ENCODE measurements around the gene SNX27. TPM values are rescaled to one million over a fixed set of nuclear protein-coding genes. Genes with fewer than 3 reads are reported as not detected.
"Not testable (repeated sequence)": the region's sequence is repeated elsewhere in the genome, so short reads cannot be mapped to it uniquely, and the experiment has no call there.

SNX27 gene
- total RNA-seq, 1 experiment from 2014 or later, result 23.7 TPM

DNA sequence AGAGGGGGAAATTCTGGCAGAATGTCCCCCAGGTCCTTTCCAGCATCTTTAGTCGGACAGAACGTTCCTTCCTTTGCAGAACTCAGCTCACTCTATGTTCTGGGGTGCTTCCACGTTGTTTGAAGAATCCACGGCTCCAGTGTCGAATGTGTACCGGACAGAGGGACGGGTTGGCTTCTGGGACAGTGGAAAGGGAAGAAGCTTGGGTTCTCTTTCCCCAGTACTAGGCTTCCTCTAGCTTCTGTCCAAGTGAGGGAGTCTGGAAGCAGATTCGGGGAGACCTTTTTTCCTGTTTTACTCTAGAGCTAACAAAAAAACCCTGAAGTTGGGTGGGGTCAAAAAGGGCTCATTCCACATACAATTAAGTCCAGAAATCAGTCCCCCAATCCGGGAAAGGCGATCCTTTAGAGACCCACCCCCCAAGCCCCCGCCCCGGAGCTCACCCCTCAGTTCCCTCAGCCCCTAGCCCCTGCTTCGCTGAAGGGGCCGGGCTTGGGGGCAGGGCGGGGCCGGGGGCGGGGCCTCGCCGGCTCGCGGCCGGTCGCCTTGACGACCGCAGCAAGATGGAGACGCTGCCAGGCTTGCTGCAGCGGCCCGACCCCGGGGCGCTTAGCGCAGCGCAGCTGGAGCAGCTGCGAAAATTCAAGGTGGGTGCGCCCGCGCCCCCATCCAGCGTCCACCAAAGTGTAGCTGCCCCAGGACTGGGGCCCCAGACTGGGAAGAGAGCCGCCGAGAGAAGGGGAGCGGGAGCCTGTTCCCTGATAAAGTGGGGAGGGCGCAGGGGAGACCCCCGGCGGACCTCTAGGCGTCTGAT is 109.3 kb downstream of the SNX27 start, which contains the start of gene RIIAD1:
Gene RIIAD1 (plus strand): TSS at position 549 of the 814 bp plus-strand sequence. CDS start 15 bp downstream, at position 564.
- no peak for DNase-seq (ENCODE audit: low spot score)

DNA sequence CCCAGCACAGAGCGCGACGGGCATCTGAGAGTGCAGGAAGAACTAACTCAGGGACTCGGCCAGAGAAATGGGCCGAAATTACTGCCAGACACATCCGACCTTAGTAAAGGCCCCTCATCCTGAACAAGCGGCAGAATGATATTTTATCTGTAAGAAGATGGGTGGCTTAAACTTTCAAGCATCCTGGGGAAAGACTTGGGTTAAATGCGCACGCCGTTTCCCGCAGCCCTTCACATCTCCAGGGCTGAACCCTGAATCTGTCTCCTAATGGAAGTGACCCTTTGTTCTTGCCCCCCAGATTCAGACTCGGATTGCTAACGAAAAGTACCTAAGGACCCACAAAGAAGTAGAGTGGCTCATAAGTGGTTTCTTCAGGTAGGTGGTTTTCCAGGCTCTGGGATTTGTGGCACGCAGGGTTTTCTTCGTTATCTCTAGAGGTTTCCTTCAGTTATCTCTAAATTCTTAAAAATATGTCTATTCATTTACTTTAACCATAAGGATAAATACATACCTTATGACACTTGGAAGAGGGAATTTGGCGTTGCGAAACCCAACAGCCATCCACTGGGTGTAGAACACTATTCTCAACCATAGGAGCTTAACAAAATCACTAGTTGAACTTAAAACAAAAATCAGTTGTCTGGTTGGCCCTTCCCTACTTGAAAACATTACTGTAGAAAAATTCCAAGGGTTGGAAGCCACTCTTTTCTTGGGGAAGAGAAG is 110.1 kb downstream of the SNX27 start:
- DNase-seq (ENCODE audit: low spot score), result no peak

DNA sequence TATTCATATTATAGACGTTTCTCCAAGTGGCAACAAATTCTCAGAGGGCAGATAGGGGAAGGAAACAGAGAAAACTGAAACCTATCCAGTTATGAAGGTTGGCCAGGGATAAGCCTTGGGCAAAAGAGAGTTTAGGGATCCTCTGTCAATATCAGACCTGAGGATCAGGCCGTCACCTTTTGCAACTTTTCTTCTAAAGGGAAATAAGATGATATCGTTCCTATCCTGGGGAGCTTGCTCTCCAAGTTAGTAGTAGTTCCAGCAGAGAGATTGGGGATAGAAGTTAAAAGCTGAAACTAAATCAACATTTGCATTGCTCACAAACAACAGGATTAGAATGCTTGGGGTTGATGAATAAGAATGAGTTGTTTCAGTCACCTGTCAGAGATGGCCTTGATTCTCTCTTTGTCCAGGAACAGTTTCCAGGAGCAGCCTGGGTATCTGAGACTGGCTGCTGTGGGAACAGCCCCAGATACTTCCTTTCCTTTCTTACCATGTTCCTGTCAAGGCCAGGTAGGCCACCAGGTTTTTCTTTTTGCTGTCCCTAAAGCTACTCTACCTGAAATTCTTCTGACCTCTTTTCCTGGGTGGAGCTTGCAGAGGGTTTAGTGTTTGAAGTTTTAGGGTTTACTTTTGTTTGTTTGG is 112.0 kb downstream of the SNX27 start:
- DNase-seq (ENCODE audit: low spot score), result no peak

DNA sequence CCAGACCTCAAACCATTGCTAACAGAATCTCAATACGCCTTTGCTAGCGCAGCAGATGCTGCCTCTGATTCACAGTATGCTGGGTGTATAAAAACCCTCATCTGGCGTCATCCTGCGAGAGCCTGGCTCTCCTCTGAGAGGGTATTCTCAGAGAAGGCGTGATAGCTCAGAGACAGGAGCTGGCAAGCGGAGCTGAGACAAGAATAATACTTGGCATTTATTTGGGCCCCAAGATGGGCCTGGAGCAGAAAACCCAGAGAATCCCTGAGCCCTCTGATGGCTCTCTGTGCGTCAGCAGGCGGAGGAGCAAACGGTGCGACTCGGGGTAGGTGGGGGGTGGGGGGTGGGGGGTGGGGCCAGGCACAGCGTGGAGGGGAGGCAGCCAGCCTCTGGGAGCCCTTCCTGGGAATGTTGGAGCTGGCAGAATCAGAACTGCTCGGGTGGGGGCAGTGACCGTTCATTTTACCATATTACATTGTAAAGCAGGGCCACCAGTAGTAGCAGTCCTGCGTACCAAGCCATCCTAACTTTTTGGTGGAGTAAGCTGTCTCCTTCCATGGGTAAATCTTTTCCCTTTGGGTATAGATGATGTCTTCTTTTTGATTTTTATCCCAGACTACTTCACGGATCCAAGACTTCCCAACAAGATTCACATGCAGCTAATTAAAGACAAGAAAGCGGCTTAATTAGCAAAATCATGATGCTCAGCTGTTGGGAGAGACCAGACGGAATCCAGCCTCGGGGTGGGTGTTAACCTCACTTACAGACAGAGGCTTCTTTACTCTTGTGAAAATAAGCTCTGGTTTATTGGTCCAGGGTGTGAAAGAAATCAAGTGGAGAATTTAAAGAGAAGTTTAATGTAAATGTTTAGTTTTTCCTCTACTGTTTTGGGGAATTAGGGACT is 116.6 kb downstream of the SNX27 start:
- no peak for DNase-seq (ENCODE audit: low spot score)

DNA sequence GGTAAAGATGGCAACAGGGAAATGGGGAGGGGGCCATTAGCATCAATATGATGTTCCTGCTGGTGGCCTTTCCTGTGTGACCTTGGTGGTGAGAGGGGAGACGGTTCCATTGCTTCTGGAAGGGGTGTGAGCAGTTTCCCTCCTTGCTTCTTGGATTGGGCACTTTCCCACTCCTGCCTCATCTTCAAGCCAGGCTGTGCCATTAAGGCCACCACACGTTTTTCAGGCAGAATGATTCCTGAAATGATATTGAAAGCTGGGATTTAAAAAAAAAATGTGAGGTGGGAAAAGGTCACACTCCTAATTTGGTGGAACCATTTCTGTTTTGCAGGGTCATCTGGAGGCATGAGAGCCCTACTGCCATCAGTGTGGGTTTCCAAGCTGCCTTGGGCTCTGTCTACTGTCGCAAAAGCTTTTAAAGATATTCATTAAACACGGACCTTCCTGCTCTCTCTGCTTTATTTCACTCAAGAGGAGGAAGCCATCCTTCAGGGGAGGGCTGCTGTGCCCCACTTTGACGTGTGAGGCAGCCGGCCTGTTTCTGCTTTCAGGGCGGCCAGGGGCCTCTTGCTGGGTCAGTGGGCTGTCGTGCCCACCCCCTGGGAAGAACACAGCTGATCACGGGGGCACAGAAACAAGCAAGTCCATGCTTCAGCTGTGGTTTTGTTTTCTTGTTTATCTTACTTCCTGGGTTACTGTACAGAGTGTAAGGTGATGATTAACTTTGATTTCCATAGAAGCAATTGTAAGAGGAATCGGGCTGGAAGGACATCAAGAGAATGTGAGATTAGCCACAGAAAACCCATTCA is 117.5 kb downstream of the SNX27 start:
- no peak for DNase-seq (ENCODE audit: low spot score)

DNA sequence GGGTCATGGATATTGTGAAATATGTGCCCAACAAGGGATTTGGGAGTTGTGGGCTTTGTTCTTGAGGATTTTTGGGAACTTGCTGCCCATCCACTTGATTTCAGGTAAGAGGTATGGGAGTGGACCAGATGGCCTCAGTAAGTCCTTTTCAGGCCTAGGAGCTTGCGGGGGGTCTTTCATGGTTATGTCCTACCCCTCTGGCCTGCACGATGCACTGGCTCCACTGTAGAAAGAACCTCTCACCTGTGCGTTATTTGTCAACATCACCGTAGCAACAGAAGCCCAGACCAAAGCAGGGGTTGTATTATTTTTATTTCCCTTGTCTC is 118.1 kb downstream of the SNX27 start:
- DNase-seq (ENCODE audit: low spot score), result no peak

DNA sequence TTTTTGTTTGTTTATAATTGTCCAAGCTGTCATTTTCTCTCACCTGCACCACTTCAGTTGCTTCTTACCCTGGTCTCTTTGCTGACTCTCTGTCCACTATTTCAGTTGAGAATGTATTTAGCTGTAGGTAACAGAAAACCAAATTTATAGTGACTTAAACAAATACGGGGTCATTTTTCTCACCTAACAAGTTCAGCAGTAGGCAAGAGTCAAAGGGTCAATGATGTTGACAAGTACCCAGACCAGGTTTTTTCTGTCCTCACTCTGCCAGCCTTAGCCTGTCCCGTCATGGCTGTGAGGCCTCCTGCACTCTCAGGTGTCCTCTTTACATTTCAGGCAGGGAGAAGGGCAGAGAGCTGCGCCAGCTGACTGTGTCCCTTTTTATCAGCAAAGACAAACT is 121.3 kb downstream of the SNX27 start:
- no peak for DNase-seq (ENCODE audit: low spot score)

DNA sequence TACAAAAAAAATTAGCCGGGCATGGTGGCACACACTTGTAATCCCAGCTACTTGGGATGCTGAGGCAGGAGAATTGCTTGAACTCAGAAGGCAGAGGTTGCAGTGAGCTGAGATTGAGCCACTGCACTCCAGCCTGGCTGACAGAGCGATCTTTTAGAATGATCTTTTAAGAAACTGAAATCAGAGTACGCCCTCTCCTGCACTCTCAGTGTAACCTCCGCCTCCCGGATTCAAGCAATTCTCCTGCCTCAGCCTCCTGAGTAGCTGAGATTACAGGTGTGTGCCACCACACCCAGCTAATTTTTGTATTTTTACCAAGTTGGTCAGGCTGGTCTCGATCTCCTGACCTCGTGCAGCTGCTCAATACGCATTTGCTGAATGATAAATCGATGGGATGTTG is 122.1 kb downstream of the SNX27 start:
- not testable (repeated sequence) for DNase-seq (ENCODE audit: low spot score)

DNA sequence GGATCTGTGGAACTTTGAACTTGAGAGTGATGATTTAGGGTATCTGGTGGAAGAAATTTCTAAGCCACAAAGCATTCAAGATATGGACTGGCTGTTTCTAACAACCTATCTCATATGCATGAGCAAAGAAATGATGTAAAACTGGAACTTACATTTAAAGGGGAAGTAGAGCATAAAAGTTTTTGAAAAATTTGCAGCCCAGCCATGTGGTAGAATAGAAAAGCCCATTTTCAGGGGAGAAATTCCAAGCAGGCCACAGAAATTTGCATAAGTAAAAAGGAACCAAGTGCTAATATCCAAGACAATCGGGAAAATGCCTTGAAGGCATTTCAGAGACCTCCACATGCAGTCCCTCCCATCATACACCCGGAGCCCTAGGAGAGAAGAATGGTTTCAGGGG is 125.2 kb downstream of the SNX27 start:
- no peak for DNase-seq (ENCODE audit: low spot score)

DNA sequence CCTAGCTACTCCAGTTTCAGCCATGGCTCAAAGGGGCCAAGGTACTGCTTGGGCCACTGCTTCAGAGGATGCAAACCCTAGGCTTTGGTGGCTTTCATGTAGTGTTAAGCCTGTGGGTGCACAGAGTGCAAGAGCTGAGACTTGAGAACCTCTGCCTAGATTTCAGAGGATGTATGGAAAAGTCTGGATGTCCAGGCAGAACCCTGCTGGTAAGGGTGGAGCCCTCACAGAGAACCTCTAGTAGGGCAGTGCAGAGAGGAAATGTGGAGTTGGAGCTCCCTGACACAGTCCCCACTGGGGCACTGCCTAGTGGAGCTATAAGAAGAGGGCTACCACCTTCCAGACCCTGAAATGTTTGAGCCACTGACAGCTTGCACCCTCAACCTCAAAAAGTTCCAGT is 125.6 kb downstream of the SNX27 start:
- no peak for DNase-seq (ENCODE audit: low spot score)

DNA sequence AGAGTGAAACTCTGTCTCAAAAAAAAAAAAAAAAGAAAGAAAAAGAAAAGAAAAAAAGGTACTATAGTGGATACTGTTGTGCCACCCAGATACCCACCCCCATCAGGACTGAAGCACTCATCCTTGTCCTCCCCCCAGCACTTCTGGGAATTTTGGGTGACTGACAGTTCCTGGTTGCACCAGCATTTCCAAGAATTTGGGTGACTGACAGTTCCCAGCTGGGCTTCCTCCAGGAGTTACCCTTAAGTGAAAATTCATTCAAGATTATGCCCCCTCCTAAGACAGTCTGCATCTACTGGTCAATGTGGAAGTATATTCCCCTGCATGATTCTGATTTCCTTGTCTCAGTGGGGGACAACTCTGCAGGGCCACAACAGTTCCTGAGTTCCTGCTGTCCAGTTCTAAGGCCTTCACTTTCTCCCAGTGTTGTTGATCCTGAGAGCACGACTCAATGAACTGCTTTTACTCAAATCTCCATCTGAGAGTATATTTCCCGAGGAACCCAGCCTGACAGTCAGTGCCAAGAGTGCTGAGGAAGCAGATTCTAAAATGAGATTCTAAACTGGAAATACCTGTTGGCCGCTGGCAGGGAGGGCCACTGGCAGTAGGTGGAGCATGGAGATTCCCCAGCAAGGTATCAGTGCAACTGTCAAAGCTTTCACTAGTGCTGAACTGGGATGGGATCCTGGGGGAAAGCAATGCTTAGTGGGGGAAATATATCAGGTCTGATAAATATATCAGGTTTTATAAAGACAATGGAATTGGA is 127.9 kb downstream of the SNX27 start:
- DNase-seq (ENCODE audit: low spot score), result no peak

DNA sequence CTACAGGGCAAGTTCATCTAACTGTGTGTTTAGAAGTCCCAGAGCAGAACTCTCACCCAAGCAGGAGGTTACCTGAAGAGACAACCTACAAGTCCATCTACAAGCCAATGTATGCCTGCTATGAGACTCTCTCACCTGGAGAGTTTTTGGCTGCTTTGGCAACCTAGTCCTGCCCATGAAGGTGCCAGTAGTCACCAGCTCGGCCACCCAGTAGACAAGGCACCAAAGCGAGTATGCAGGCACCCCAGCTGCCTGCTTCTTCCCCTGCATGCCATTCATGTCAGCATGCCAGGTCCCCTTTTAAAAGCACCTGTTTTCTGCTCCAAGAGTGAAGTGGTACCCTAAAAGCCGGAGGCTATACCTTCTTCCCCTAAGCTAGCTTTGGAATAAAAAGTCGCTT is 129.7 kb downstream of the SNX27 start:
- no peak for DNase-seq (ENCODE audit: low spot score)

Other genes with a start within 250 kb of the SNX27 start
- gene SELENBP1, start 239.3 kb upstream of the SNX27 start, total RNA-seq (2014; rRNA removed; shearing (Covaris generic)), result 0.22 and 0.41 TPM in 2 replicates
- 1,122 and 1,186 TPM in 2 replicates for gene PSMB4, start 212.5 kb upstream of the SNX27 start, total RNA-seq (2014; rRNA removed; shearing (Covaris generic))
- gene POGZ, start 152.6 kb upstream of the SNX27 start, total RNA-seq (2014; rRNA removed; shearing (Covaris generic)), result 29.1 and 30.3 TPM in 2 replicates
- gene CGN, start 100.7 kb upstream of the SNX27 start, total RNA-seq (2014; rRNA removed; shearing (Covaris generic)), result 0.93 and 3.2 TPM in 2 replicates
- 64.3 and 99.0 TPM in 2 replicates for gene TUFT1, start 71.7 kb upstream of the SNX27 start, total RNA-seq (2014; rRNA removed; shearing (Covaris generic))
- gene CELF3, start 104.8 kb downstream of the SNX27 start, total RNA-seq (2014; rRNA removed; shearing (Covaris generic)), result not detected in 2 replicates
- not detected in 2 replicates for gene RIIAD1, start 109.5 kb downstream of the SNX27 start, total RNA-seq (2014; rRNA removed; shearing (Covaris generic))
- 275 and 300 TPM in 2 replicates for gene MRPL9, start 151.4 kb downstream of the SNX27 start, total RNA-seq (2014; rRNA removed; shearing (Covaris generic))
- gene TDRKH, start 178.4 kb downstream of the SNX27 start, total RNA-seq (2014; rRNA removed; shearing (Covaris generic)), result 24.2 and 25.1 TPM in 2 replicates
- gene LINGO4, start 193.4 kb downstream of the SNX27 start, total RNA-seq (2014; rRNA removed; shearing (Covaris generic)), result not detected in 2 replicates
- 0.12 and 0.14 TPM in 2 replicates for gene RORC, start 219.8 kb downstream of the SNX27 start, total RNA-seq (2014; rRNA removed; shearing (Covaris generic))
- not detected in 2 replicates for gene C2CD4D, start 227.8 kb downstream of the SNX27 start, total RNA-seq (2014; rRNA removed; shearing (Covaris generic))
- not detected in 2 replicates for gene THEM5, start 241.7 kb downstream of the SNX27 start, total RNA-seq (2014; rRNA removed; shearing (Covaris generic))